Measurements from ENCODE around the gene ABCC1.
A peak's percentile ranks its signal among the peaks of the same experiment; 100 is the strongest.
"Not testable (repeated sequence)": the region's sequence is repeated elsewhere in the genome, so short reads cannot be mapped to it uniquely, and the experiment has no call there.

The ABCC1 gene

GRCh38 chr16:15942931-15943690 is 6.3 kb upstream of the ABCC1 start:
- DNase-seq (ENCODE audit: low read depth in 2 of 2, low spot score in 1 of 2): no peak

GRCh38 chr16:15946257-15947044 is 3.0 kb upstream of the ABCC1 start:
- DNase-seq (ENCODE audit: low read depth in 2 of 2, low spot score in 1 of 2): no peak

GRCh38 chr16:15947983-15948509 is 1.4 kb upstream of the ABCC1 start:
- no peak for DNase-seq (ENCODE audit: low read depth in 2 of 2, low spot score in 1 of 2)

- no peak for DNase-seq (ENCODE audit: low read depth in 2 of 2, low spot score in 1 of 2)
Measured at GRCh38 chr16:15948532-15949209, 745 bp upstream of the ABCC1 start.

- peak in 1 of 2 donors; percentile 5 for DNase-seq (ENCODE audit: low read depth in 2 of 2, low spot score in 1 of 2)
Measured at GRCh38 chr16:15950161-15950854, 892 bp downstream of the ABCC1 start.

GRCh38 chr16:15950869-15951268 is 1.5 kb downstream of the ABCC1 start:
- DNase-seq (ENCODE audit: low read depth in 2 of 2, low spot score in 1 of 2): no peak

- DNase-seq (ENCODE audit: low read depth in 2 of 2, low spot score in 1 of 2): no peak
Measured at GRCh38 chr16:15951852-15952251, 2.4 kb downstream of the ABCC1 start.

- no peak for DNase-seq (ENCODE audit: low read depth in 2 of 2, low spot score in 1 of 2)
Measured at GRCh38 chr16:15952265-15952711, 2.9 kb downstream of the ABCC1 start.

GRCh38 chr16:15953477-15953876 is 4.1 kb downstream of the ABCC1 start:
- DNase-seq (ENCODE audit: low read depth in 2 of 2, low spot score in 1 of 2): no peak

GRCh38 chr16:15953929-15954813 is 4.8 kb downstream of the ABCC1 start:
- DNase-seq (ENCODE audit: low read depth in 2 of 2, low spot score in 1 of 2): no peak

- DNase-seq (ENCODE audit: low read depth in 2 of 2, low spot score in 1 of 2): no peak
Measured at GRCh38 chr16:15954814-15955151, 5.4 kb downstream of the ABCC1 start.

GRCh38 chr16:15955425-15955824 is 6.0 kb downstream of the ABCC1 start:
- DNase-seq (ENCODE audit: low read depth in 2 of 2, low spot score in 1 of 2): no peak

- not testable (repeated sequence) for DNase-seq (ENCODE audit: low read depth in 2 of 2, low spot score in 1 of 2)
Measured at GRCh38 chr16:15956106-15956505, 6.7 kb downstream of the ABCC1 start.

- no peak for DNase-seq (ENCODE audit: low read depth in 2 of 2, low spot score in 1 of 2)
Measured at GRCh38 chr16:15958703-15959348, 9.4 kb downstream of the ABCC1 start.

GRCh38 chr16:15960124-15960971 is 10.9 kb downstream of the ABCC1 start:
- DNase-seq (ENCODE audit: low read depth in 2 of 2, low spot score in 1 of 2): no peak

- peak in 1 of 2 donors; percentile 56 for DNase-seq (ENCODE audit: low read depth in 2 of 2, low spot score in 1 of 2)
Measured at GRCh38 chr16:15961060-15961511, 11.7 kb downstream of the ABCC1 start.

GRCh38 chr16:15961571-15962090 is 12.2 kb downstream of the ABCC1 start:
- DNase-seq (ENCODE audit: low read depth in 2 of 2, low spot score in 1 of 2): no peak

GRCh38 chr16:15963307-15963910 is 14.0 kb downstream of the ABCC1 start:
- DNase-seq (ENCODE audit: low read depth in 2 of 2, low spot score in 1 of 2): no peak
